ENCODE data around the gene SUCLA2. TPM values are rescaled to one million over a fixed set of nuclear protein-coding genes. Genes with fewer than 3 reads are reported as not detected.

SUCLA2 gene
- total and polyA plus RNA-seq, 8 donors: 9.8 to 20.7 (median 14.4) TPM

DNA sequence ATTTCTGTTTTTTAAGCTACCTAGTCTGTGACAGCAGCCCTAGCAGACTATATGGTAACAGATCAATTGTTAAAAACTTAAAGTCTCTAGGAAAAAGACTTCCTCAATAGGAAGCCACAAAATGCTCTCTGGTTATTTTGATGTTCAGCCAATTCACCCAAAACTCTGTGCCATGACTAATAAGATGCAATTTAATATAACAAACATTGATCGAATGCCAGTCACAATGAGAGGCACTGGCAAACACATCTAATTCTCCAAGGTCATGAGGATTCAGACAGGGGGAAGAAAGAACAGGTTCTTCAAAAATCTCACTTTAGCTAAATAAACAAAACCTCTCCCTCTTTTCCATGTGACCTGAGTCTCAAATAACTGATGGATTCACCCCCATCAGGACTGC, 107.5 kb downstream of the SUCLA2 start:
- H3K27ac ChIP-seq: no peak overlapping the region
- H3K9me3 ChIP-seq: no peaks in the 10 kb centered on the region
- ATAC-seq: no peak
- WGBS, 2 donors: 54 to 70% methylated on average over 1 of the region's 1 CpG
- no peak for DNase-seq
- H3K4me1 ChIP-seq: no peaks in the 10 kb centered on the region
- no peak for FAIRE-seq
- H3K36me3 ChIP-seq: no peaks in the 10 kb centered on the region
- no peaks in the 10 kb centered on the region for H3K27me3 ChIP-seq
- H3K4me3 ChIP-seq: no peak overlapping the region
- intact Hi-C loops (cut with DNase I): no loop called here
- TF ChIP-seq, protein P1, sequence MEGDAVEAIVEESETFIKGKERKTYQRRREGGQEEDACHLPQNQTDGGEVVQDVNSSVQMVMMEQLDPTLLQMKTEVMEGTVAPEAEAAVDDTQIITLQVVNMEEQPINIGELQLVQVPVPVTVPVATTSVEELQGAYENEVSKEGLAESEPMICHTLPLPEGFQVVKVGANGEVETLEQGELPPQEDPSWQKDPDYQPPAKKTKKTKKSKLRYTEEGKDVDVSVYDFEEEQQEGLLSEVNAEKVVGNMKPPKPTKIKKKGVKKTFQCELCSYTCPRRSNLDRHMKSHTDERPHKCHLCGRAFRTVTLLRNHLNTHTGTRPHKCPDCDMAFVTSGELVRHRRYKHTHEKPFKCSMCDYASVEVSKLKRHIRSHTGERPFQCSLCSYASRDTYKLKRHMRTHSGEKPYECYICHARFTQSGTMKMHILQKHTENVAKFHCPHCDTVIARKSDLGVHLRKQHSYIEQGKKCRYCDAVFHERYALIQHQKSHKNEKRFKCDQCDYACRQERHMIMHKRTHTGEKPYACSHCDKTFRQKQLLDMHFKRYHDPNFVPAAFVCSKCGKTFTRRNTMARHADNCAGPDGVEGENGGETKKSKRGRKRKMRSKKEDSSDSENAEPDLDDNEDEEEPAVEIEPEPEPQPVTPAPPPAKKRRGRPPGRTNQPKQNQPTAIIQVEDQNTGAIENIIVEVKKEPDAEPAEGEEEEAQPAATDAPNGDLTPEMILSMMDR (IDR thresholded peaks at IDR 0.05): no peak

Other genes starting within 250 kb of the SUCLA2 start
- gene NUDT15, start 36.5 kb upstream of the SUCLA2 start, total RNA-seq: 1 to 10 TPM; 3.3 to 6.1 (median 5.3) TPM
- gene NUDT15, start 36.5 kb upstream of the SUCLA2 start, polyA plus RNA-seq: 1 to 10 TPM; 6.4 to 7.3 TPM
- 10 to 100 TPM; 12.0 to 19.6 (median 14.3) TPM for gene MED4, start 93.8 kb upstream of the SUCLA2 start, total RNA-seq
- 10 to 100 TPM; 23.3 to 34.9 TPM for gene MED4, start 93.8 kb upstream of the SUCLA2 start, polyA plus RNA-seq
- 100 to 1,000 TPM; 138 to 361 (median 186) TPM for gene ITM2B, start 231.9 kb upstream of the SUCLA2 start, total RNA-seq
- gene ITM2B, start 231.9 kb upstream of the SUCLA2 start, polyA plus RNA-seq: 100 to 1,000 TPM; 114 to 329 TPM

All from pancreas (tissue), 10 donors.